Left hindlimb (tissue), 1 donor: ENCODE measurements around the gene CTNNA3.
"Not testable (repeated sequence)": the region's sequence is repeated elsewhere in the genome, so short reads cannot be mapped to it uniquely, and the experiment has no call there.

ENCODE experiments used
- DNase-seq: peaks from one replicate; pipeline ENCODE4 v3.0.0-alpha.2; 2018

CTNNA3 gene

GRCh38 chr10:67230680-67231500 lies 465.1 kb downstream of the CTNNA3 start:
- not testable (repeated sequence) for DNase-seq

- no peak for DNase-seq
Observed at GRCh38 chr10:67225226-67225625, 470.8 kb downstream of the CTNNA3 start.

- DNase-seq = no peak
Observed at GRCh38 chr10:67224553-67224952, 471.4 kb downstream of the CTNNA3 start.

GRCh38 chr10:67222934-67223333 lies 473.1 kb downstream of the CTNNA3 start:
- DNase-seq = no peak

GRCh38 chr10:67221939-67222494 lies 474.0 kb downstream of the CTNNA3 start:
- DNase-seq = no peak

- DNase-seq = no peak
Observed at GRCh38 chr10:67211680-67212079, 484.3 kb downstream of the CTNNA3 start.

- DNase-seq = not testable (repeated sequence)
Observed at GRCh38 chr10:67207923-67208322, 488.1 kb downstream of the CTNNA3 start.

GRCh38 chr10:67200913-67201564 lies 495.0 kb downstream of the CTNNA3 start:
- no peak for DNase-seq

- no peak for DNase-seq
Observed at GRCh38 chr10:67175354-67175753, 520.6 kb downstream of the CTNNA3 start.

GRCh38 chr10:67173787-67174186 lies 522.2 kb downstream of the CTNNA3 start:
- no peak for DNase-seq

- no peak for DNase-seq
Observed at GRCh38 chr10:67171970-67172369, 524.0 kb downstream of the CTNNA3 start.

- DNase-seq = no peak
Observed at GRCh38 chr10:67156239-67156638, 539.8 kb downstream of the CTNNA3 start.

- DNase-seq = no peak
Observed at GRCh38 chr10:67151471-67151870, 544.5 kb downstream of the CTNNA3 start.

GRCh38 chr10:67144530-67144929 lies 551.5 kb downstream of the CTNNA3 start:
- DNase-seq = no peak

- no peak for DNase-seq
Observed at GRCh38 chr10:67141300-67141699, 554.7 kb downstream of the CTNNA3 start.

- no peak for DNase-seq
Observed at GRCh38 chr10:67140641-67141040, 555.4 kb downstream of the CTNNA3 start.

- DNase-seq = no peak
Observed at GRCh38 chr10:67127441-67127840, 568.6 kb downstream of the CTNNA3 start.

- no peak for DNase-seq
Observed at GRCh38 chr10:67119651-67120050, 576.3 kb downstream of the CTNNA3 start.

- DNase-seq = no peak
Observed at GRCh38 chr10:67115972-67116371, 580.0 kb downstream of the CTNNA3 start.

- no peak for DNase-seq
Observed at GRCh38 chr10:67114945-67115344, 581.0 kb downstream of the CTNNA3 start.

GRCh38 chr10:67112765-67113164 lies 583.2 kb downstream of the CTNNA3 start:
- DNase-seq = no peak

- no peak for DNase-seq
Observed at GRCh38 chr10:67110286-67110685, 585.7 kb downstream of the CTNNA3 start.

- no peak for DNase-seq
Observed at GRCh38 chr10:67107670-67108069, 588.3 kb downstream of the CTNNA3 start.

- DNase-seq = no peak
Observed at GRCh38 chr10:67100951-67101350, 595.0 kb downstream of the CTNNA3 start.
